ENCODE data around the gene STXBP6.

Gene STXBP6

GRCh38 chr14:24806061-24806678 lies 243.8 kb downstream of the STXBP6 start:
- no peak for TF ChIP-seq REST (IDR thresholded peaks at IDR 0.05; ENCODE audit: insufficient read depth in 1 of 2, low read depth in 2 of 2, low read length in 2 of 2)
- TF ChIP-seq POLR2AphosphoS5 (IDR thresholded peaks at IDR 0.05; ENCODE audit: low read depth, low read length) = no peak
- TF ChIP-seq SIN3A (IDR thresholded peaks at IDR 0.05; ENCODE audit: borderline replicate concordance, insufficient read depth, low read length) = no peak
- no peak for TF ChIP-seq TAF1 (IDR thresholded peaks at IDR 0.05; ENCODE audit: borderline replicate concordance, insufficient read depth, low read length)
- TF ChIP-seq FOXP2 (optimal IDR thresholded peaks at IDR 0.05; ENCODE audit: borderline replicate concordance, extremely low read depth, extremely low read length, insufficient read depth) = no peak

- TF ChIP-seq FOXP2 (optimal IDR thresholded peaks at IDR 0.05; ENCODE audit: borderline replicate concordance, extremely low read depth, extremely low read length, insufficient read depth) = no peak
- no peak for TF ChIP-seq SIN3A (IDR thresholded peaks at IDR 0.05; ENCODE audit: borderline replicate concordance, insufficient read depth, low read length)
- TF ChIP-seq POLR2AphosphoS5 (IDR thresholded peaks at IDR 0.05; ENCODE audit: low read depth, low read length) = no peak
- TF ChIP-seq TAF1 (IDR thresholded peaks at IDR 0.05; ENCODE audit: borderline replicate concordance, insufficient read depth, low read length) = no peak
- TF ChIP-seq REST (IDR thresholded peaks at IDR 0.05; ENCODE audit: insufficient read depth in 1 of 2, low read depth in 2 of 2, low read length in 2 of 2) = no peak
Measured at GRCh38 chr14:24804552-24805212, 245.3 kb downstream of the STXBP6 start.

GRCh38 chr14:24803933-24804494 lies 245.9 kb downstream of the STXBP6 start:
- TF ChIP-seq FOXP2 (optimal IDR thresholded peaks at IDR 0.05; ENCODE audit: borderline replicate concordance, extremely low read depth, extremely low read length, insufficient read depth) (no peak), REST (IDR thresholded peaks at IDR 0.05; ENCODE audit: insufficient read depth in 1 of 2, low read depth in 2 of 2, low read length in 2 of 2) (no peak)

- TF ChIP-seq TAF1 (IDR thresholded peaks at IDR 0.05; ENCODE audit: borderline replicate concordance, insufficient read depth, low read length) = no peak
- TF ChIP-seq REST (IDR thresholded peaks at IDR 0.05; ENCODE audit: insufficient read depth in 1 of 2, low read depth in 2 of 2, low read length in 2 of 2) = no peak
- TF ChIP-seq FOXP2 (optimal IDR thresholded peaks at IDR 0.05; ENCODE audit: borderline replicate concordance, extremely low read depth, extremely low read length, insufficient read depth) = no peak
- no peak for TF ChIP-seq SIN3A (IDR thresholded peaks at IDR 0.05; ENCODE audit: borderline replicate concordance, insufficient read depth, low read length)
- TF ChIP-seq POLR2AphosphoS5 (IDR thresholded peaks at IDR 0.05; ENCODE audit: low read depth, low read length) = no peak
Measured at GRCh38 chr14:24802236-24802635, 247.7 kb downstream of the STXBP6 start.
